NCI-H187 (cell line): Measurements from ENCODE around the gene C6orf163.
A peak's percentile ranks its signal among the peaks of the same experiment; 100 is the strongest.
"Not testable (repeated sequence)": the region's sequence is repeated elsewhere in the genome, so short reads cannot be mapped to it uniquely, and the experiment has no call there.

Experiments
- DNase-seq, 2 experiments: peaks; one replicate each; lab custom pipeline; 2025; lab: John Stamatoyannopoulos, UW

Gene C6orf163

GRCh38 chr6:87344731-87345130, at the start of gene C6orf163:
Gene C6orf163 (plus strand): TSS chr6:87344813. CDS start chr6:87345100, 287 bp downstream.
- no peak for DNase-seq

- DNase-seq, result no peak
These were observed 47.5 kb upstream of the C6orf163 start for GRCh38 chr6:87297119-87297518.

DNA sequence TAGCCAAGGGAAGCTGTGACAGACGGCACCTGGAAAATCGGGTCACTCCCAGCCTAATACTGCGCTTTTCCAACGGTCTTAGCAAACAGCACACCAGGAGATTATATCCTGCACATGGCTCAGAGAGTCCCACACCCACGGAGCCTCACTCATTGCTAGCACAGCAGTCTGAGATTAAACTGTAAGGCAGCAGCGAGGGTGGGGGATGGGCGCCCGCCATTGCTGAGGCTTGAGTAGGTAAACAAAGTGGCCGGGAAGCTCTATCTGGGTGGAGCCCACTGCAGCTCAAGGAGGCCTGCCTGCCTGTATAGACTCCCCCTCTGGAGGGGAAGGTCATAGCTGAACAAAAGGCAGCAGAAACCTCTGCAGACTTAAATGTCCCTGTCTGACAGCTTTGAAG, 43.3 kb upstream of the C6orf163 start:
- DNase-seq, result not testable (repeated sequence)

DNA sequence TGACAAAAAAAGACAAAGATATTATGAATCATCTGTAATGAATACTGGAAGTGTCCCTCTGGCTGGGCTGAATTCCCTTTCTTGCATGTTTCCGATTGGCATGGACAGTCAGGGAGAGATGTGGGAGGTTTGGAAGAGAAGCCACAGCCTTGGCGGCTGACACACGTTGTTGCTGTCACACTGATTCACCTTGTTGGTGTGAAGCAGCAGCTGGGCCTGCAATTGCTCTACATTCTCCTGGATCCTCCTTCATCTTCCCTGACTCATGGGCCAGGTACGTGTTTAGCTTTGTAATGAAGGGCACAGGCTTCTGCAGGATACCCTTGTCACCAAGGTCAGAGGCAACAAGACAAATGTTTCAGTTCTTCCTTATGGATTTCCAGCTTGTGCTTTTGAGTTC, 35.6 kb upstream of the C6orf163 start:
- DNase-seq, result no peak

DNA sequence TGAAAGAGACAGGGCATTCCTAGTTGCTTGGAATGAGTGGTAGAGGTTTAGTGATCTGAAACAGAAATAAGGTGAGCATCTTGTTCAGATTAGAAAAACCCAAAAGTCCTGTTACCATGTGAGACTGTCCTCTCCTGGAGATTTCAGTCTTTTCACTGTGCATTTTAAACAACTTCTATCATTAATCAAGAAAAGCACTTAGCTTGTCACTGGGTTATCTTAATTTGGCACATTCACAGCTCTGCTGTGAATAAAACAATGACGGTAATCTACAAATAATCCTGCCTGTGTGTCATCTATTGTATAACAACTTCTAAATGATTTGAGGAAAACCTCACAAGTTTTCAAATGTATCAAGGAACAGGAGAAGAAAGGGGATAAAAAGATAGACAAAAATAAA, 31.8 kb upstream of the C6orf163 start:
- DNase-seq, result no peak

DNA sequence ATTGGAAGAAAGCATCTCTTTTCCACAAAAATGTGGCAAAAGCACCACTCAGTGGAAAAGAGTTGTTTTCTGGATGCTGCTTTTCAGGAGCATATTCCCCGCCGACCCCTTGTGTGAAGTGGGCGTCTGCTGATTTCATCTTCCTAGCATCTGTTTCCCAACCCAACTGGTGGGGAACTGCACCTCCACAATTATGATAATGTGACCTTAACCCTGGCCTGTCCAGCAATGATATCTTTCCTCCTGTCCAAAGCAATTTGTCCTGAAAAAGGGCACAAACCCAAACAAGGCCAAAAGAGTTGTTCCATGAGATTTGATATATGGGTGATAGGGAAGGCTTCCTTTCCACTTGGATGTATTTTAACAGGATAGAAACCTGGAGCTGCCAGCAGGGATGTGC, 29.5 kb upstream of the C6orf163 start:
- DNase-seq, result no peak

DNA sequence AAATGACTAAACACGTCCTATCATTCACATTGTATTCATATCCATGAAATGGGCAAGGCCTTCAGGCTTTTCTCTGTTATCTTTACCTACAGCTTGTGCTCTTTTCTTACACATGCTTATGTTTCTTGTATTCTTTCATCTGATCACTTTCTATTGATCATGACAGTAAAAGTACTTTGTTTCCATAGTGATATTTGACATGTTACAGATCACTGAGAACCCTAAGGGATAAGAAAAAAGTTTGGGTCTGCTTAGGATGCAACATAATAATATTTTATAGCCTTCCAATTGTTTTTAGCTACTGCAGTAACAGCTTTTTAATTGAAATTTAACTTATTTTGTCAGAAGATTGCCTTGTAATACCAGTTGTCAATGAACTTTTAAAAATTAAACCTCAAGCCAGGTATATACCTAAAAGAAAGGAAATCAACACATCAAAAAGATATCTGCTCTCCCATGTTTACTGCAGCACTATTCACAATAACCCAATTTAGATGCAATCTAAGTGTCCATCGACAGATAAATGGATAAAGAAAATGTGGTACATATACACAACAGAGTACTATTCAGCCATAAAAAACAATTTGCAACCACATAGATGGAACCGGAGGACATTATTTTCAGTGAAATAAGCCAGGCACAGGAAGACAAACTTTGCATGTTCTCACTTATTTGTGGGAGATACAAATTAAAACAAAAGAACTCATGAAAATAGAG, 25.2 kb upstream of the C6orf163 start:
- DNase-seq, result no peak

DNA sequence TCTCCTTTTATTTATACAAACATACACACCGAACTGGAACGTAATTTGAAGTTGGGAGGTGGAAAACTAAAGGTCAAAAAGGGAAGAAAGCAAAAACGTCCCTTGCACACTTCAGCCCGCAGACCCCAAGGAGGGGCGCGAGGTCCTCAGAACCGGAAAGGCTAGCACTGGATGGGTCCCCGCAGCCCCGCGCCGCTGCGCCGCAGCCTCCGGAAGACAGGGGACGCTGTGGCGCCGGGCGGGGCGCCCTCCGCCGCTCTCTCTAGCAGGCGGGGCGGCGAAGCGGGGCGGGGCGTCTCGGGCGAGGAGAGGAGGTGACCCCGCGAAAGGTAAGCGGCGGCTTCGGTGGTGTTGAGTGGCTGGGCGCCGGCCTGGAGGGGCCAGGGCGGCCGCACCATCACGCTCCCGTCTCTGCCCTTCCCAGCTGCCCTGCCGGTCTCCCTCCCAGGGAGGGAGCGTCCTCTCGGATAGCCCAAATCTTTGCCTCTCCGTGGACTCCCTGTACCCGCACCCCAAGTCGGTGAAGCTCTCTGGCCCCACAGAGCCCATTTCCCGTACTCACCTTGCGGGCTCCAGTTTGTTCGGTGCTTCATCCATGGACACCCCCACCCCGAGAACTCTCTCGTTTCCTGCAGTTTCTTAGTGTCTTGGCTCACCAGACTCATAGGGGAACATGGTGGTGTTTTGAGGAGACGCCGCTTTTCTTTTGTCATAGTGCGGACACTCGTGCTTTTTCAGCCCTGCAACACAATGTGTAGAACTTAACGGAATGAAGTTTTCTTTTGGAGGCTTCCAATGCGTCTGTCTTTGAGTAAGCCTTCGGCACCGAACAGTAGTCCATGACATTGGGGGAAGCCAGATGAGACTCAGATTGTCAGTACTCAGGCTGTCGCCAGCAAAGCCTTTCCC, 22.1 kb upstream of the C6orf163 start, which contains the start of gene SMIM8:
Gene SMIM8, plus strand, starts transcription at position 285 of the 909 bp plus-strand sequence. CDS start 14,444 bp downstream, outside the sequence.
- peak in 1 of 2 experiments; percentile 15 for DNase-seq

- not testable (repeated sequence) for DNase-seq
These were observed 20.7 kb upstream of the C6orf163 start for GRCh38 chr6:87323880-87324279.

- DNase-seq, result no peak
These were observed 13.7 kb upstream of the C6orf163 start for GRCh38 chr6:87330961-87331360.

DNA sequence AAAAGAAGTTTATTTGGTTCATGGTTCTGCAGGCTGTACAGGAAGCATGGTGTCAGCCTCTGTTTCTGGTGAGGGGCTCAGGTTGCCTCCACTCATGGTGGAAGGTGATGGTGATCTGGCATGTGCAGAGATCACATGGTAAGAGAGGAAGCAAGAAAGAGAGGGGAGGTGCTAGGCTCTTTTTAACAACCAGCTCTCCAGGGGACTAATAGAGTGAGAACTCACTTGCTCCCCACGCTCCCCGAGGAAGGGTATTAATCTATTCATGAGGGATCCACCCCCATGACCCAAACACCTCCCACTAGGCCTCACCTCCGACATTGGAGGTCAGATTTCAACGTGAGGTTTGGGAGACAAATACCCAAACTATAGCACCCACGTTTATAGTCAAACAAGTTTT, 11.6 kb upstream of the C6orf163 start:
- no peak for DNase-seq

DNA sequence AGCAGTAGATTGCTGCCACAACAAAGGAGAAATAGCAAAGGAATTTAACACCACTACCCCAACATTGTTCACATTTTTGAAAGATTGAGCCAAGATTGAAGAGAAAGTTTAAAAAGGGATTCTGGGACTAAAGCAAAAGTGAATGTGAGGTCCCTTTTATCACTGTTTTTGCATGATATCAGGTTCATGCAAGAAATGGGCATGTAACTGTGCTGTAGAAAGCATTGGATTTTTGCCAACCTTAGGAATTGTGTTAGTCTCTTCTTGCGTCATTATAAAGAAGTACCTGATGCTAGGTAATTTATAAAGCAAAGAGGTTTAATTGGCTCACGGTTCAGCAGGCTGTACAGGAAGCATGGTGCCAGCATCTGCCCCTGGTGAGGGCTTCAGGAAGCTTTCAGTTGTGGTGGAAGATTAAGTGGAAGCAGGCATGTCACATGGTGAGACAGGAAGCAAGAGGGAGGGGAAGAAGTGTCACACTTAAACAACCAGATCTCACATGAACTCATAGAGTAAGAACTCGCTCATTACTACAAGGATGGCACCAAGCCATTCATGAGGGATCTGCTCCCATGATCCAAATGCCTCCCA, 10.9 kb upstream of the C6orf163 start:
- DNase-seq, result no peak

DNA sequence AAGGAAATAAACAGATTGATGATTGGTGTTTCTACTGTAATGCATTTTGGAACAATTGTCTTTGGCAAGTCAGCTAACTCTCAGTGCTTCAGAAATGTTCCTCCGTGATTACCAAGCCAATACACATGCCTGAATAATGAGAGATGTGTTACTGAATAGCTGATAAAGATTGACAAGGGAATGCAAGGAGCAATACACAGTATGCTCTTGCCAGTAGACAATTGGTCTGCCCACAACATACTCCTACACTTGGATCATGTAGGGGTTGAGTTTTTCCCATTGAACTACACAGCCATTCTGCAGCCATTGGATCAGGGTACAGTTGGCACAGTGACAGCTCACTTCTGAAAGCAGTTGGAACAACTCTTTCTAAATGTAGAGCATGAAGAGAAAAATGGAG, 9.9 kb upstream of the C6orf163 start:
- DNase-seq, result no peak

GRCh38 chr6:87336367-87336766, 8.2 kb upstream of the C6orf163 start:
- DNase-seq, result no peak

- no peak for DNase-seq
These were observed 4.4 kb upstream of the C6orf163 start for GRCh38 chr6:87340230-87340629.

- no peak for DNase-seq
These were observed 3.5 kb upstream of the C6orf163 start for GRCh38 chr6:87341158-87341557.

GRCh38 chr6:87341899-87342298, 2.7 kb upstream of the C6orf163 start:
- no peak for DNase-seq

- no peak for DNase-seq
These were observed 1.8 kb upstream of the C6orf163 start for GRCh38 chr6:87342829-87343228.

DNA sequence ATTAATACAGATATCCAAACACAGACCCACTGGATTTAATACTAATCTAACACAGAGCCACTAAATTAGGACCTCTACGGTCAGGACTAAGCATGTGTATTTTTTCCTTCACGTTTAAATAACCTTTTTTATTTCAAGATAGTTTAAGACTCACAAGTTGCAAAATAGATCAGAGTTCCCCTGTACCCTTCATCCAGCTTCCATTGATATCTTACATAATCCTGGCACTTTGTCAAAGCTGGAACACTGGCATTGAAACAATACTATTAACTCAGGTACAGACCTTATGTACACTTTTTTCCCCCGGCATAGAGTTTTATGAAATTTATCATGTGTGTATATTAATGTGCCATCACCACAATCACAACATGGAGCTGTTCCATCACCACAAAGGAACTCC, 2.1 kb downstream of the C6orf163 start:
- no peak for DNase-seq

DNA sequence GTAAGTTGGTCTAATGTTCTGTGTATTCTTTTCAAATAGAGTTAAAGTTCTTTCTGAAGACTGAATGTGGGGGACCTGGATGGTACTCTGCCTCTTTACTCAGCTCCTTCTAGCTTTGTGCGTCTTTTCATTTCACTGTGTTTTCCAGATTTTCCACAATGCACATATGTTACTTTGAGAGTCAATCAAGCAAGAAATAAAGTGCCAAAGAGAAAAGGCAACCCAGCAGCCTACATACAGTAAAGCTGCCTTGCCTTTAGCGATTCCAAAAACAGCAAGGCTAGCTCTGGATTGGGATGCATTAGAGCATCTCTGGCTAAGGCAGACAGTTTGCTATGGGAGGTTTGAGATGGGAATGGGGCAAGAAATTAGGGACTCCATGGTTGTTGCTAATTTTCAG, 5.3 kb downstream of the C6orf163 start:
- DNase-seq, result no peak

DNA sequence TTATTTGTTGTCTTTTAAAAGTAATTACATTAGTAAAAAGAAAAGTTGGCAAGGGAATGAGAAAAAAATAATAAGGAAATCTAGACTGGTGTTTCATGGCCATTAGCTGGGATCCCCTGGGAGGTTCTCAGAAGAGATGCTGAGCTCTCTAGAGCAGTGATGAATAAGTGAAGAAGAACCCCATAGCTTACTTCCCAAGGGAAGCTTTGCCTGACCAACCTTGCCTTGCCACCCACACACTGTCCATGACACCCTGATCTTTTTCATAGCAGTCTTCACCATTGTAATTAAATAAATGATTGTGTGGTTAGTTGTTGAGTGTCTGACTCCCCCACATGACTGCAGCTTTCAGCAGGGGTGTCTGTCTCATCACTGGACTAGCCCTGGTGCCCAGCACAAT, 5.9 kb downstream of the C6orf163 start:
- DNase-seq, result no peak

DNA sequence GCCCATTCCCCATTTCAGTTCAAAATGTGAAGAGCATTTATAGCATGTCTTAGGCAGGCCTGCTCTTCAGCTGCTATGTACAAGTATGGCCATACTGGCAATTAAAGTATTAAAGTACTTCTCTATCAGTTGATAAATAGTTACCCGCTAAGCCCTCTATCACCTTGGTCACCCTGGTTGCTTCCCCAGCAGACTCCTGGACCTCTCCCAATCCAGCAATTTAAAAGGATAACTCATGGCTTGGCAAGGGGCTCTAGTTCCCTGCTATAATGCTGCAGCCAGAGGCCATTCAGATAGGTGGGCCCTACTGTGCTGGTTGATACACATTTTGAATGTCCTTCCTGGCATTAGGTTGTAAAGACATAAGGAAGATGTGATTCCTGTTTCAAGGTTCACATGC, 7.0 kb downstream of the C6orf163 start:
- no peak for DNase-seq

GRCh38 chr6:87356181-87356580, 11.6 kb downstream of the C6orf163 start:
- no peak for DNase-seq
